HG02852 (cell line): ENCODE data around the gene SPOUT1.
A peak's percentile ranks its signal among the peaks of the same experiment; 100 is the strongest.
"Not testable (repeated sequence)": the region's sequence is repeated elsewhere in the genome, so short reads cannot be mapped to it uniquely, and the experiment has no call there.

Experiments
- ATAC-seq: cut with Tn5 transposase; IDR thresholded peaks from one replicate; pipeline ENCODE4 v1.9.1; 2021; ENCODE audit warnings: mild to moderate bottlenecking, moderate library complexity; ENCODE audit not compliant: unreplicated experiment

The SPOUT1 gene

GRCh38 chr9:128818099-128818838 is 11.3 kb downstream of the SPOUT1 start, which contains the start of gene ENDOG:
ENDOG (plus strand) TSS chr9:128818500; CDS start chr9:128818685, 185 bp downstream.
- peak; percentile 87 for ATAC-seq

GRCh38 chr9:128810873-128811272 is 18.7 kb downstream of the SPOUT1 start:
- no peak for ATAC-seq

- ATAC-seq: no peak
Measured at GRCh38 chr9:128809831-128810230, 19.8 kb downstream of the SPOUT1 start.

- ATAC-seq: no peak
Measured at GRCh38 chr9:128809036-128809599, 20.5 kb downstream of the SPOUT1 start.

- ATAC-seq: no peak
Measured at GRCh38 chr9:128808543-128808942, 21.1 kb downstream of the SPOUT1 start.

- ATAC-seq: no peak
Measured at GRCh38 chr9:128807827-128808226, 21.8 kb downstream of the SPOUT1 start.

- ATAC-seq: no peak
Measured at GRCh38 chr9:128805661-128806060, 23.9 kb downstream of the SPOUT1 start.

- ATAC-seq: no peak
Measured at GRCh38 chr9:128802482-128802881, 27.1 kb downstream of the SPOUT1 start.

- no peak for ATAC-seq
Measured at GRCh38 chr9:128800061-128800460, 29.5 kb downstream of the SPOUT1 start.

GRCh38 chr9:128798896-128799295 is 30.7 kb downstream of the SPOUT1 start:
- no peak for ATAC-seq

- ATAC-seq: not testable (repeated sequence)
Measured at GRCh38 chr9:128794961-128795360, 34.6 kb downstream of the SPOUT1 start.

- no peak for ATAC-seq
Measured at GRCh38 chr9:128792978-128793686, 36.5 kb downstream of the SPOUT1 start.

- ATAC-seq: no peak
Measured at GRCh38 chr9:128792134-128792533, 37.5 kb downstream of the SPOUT1 start.

GRCh38 chr9:128790536-128790935 is 39.1 kb downstream of the SPOUT1 start:
- ATAC-seq: no peak

- no peak for ATAC-seq
Measured at GRCh38 chr9:128788445-128788844, 41.1 kb downstream of the SPOUT1 start.

GRCh38 chr9:128787659-128788058 is 41.9 kb downstream of the SPOUT1 start:
- ATAC-seq: no peak

GRCh38 chr9:128786681-128787601 is 42.7 kb downstream of the SPOUT1 start, which contains the start of gene TBC1D13:
TBC1D13 (plus strand) TSS chr9:128787253; CDS start chr9:128787354, 101 bp downstream.
- peak; percentile 86 for ATAC-seq

GRCh38 chr9:128785427-128785826 is 44.2 kb downstream of the SPOUT1 start:
- ATAC-seq: no peak

- no peak for ATAC-seq
Measured at GRCh38 chr9:128782669-128783068, 46.9 kb downstream of the SPOUT1 start.

- no peak for ATAC-seq
Measured at GRCh38 chr9:128781187-128782070, 48.2 kb downstream of the SPOUT1 start.
